Lower lobe of right lung (tissue), 2 donors: ENCODE results near the gene SLC1A1. TPM values are rescaled to one million over a fixed set of nuclear protein-coding genes. Genes with fewer than 3 reads are reported as not detected.

Source experiments
- ATAC-seq, 2 donors: fragments of 200-7000 bp; cut with Tn5 transposase; one replicate each; pipeline ENCODE4 v1.9.1; 2020 to 2022; ENCODE audit warnings: mild to moderate bottlenecking in 2 of 2, moderate library complexity in 2 of 2
- DNase-seq: peaks from one replicate; pipeline ENCODE4 v3.0.0-alpha.2; 2020
- H3K27ac ChIP-seq: fragments of 200-600 bp; one replicate; pipeline ENCODE4 v1.8.0; 2022
- H3K27me3 ChIP-seq: fragments of 200-600 bp; one replicate; pipeline ENCODE4 v1.8.0; 2022; ENCODE audit warnings: low read depth
- H3K36me3 ChIP-seq: fragments of 200-600 bp; one replicate; pipeline ENCODE4 v1.8.0; 2022; ENCODE audit warnings: mild to moderate bottlenecking
- H3K4me1 ChIP-seq: fragments of 200-600 bp; one replicate; pipeline ENCODE4 v1.8.0; 2022
- H3K4me3 ChIP-seq: fragments of 200-600 bp; one replicate; pipeline ENCODE4 v1.8.0; 2022; ENCODE audit warnings: mild to moderate bottlenecking
- H3K9me3 ChIP-seq: fragments of 200-600 bp; one replicate; pipeline ENCODE4 v1.8.0; 2022
- intact Hi-C: fragments of 100-400 bp; cut with DNase I; formaldehyde crosslinking; loops from one replicate; pipeline ENCODE4 v1.11.0; 2022
- total RNA-seq: library from RNA; stranded (reverse); fragmentation: NEBNext Ultra II Directional; extraction: Animal tissue kit (Norgen Biotek cat#: 25700); gene quantifications from one replicate; pipeline ENCODE4 v1.2.1, GENCODE V29; 2021
- TF ChIP-seq, protein P1 (sequence below): fragments of 200-600 bp; IDR thresholded peaks from one replicate; pipeline ENCODE4 v1.8.0; 2022; ENCODE audit warnings: antibody characterized with exemption, mild to moderate bottlenecking
- donor health status: DM: no; HTN: yes; CAD: no; lungs with severe emphysema.

Gene SLC1A1
- total RNA-seq, 1 donor from 2014 or later: 31.4 TPM

GRCh38 chr9:4555236-4555635 lies 65.0 kb downstream of the SLC1A1 start:
- Histone ChIP-seq H3K4me1 (peaks cover 17% of the 10 kb centered on the region), H3K4me3 (no peak overlapping the region), H3K9me3 (no peaks in the 10 kb centered on the region), H3K36me3 (no peaks in the 10 kb centered on the region), H3K27me3 (no peaks in the 10 kb centered on the region), H3K27ac (peak overlapping the region; percentile 34)
- ATAC-seq (no peak), DNase-seq (no peak)
- TF ChIP-seq, protein P1, sequence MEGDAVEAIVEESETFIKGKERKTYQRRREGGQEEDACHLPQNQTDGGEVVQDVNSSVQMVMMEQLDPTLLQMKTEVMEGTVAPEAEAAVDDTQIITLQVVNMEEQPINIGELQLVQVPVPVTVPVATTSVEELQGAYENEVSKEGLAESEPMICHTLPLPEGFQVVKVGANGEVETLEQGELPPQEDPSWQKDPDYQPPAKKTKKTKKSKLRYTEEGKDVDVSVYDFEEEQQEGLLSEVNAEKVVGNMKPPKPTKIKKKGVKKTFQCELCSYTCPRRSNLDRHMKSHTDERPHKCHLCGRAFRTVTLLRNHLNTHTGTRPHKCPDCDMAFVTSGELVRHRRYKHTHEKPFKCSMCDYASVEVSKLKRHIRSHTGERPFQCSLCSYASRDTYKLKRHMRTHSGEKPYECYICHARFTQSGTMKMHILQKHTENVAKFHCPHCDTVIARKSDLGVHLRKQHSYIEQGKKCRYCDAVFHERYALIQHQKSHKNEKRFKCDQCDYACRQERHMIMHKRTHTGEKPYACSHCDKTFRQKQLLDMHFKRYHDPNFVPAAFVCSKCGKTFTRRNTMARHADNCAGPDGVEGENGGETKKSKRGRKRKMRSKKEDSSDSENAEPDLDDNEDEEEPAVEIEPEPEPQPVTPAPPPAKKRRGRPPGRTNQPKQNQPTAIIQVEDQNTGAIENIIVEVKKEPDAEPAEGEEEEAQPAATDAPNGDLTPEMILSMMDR: no peak
- intact Hi-C loops: no loop called here

DNA sequence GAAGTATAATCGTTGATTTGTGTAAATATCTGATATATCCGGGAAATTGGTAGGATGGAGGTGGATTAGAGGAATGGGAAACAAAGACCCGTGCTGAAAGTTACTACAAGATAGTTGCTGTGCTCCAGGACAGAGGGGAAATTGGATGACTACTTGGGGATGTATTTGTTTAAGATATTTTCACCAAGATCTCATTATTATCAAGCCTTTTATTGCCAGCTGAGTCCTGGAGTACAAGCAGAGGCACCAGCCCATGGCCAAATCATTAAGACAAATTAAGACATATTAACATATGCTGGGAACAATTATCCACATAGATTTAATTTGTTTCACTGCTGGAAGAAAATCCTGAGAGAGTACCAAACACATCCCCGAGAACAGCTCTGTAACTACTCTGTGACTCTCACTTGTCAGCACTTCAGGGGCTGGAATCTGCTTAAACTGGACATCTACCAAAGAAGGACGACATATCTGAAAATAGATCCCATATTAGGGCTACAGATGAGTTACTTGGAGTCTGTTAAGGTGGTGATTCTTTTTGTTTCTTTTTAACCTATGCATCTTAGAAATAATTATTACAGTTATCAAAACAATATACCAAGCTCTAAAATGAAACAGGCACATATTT lies 68.2 kb downstream of the SLC1A1 start:
- Histone ChIP-seq H3K4me3 (no peak overlapping the region), H3K27ac (no peak overlapping the region), H3K36me3 (no peaks in the 10 kb centered on the region), H3K27me3 (no peaks in the 10 kb centered on the region), H3K4me1 (peaks cover 17% of the 10 kb centered on the region), H3K9me3 (no peaks in the 10 kb centered on the region)
- ATAC-seq: no peak
- no peak for DNase-seq
- intact Hi-C loops: no loop called here
- TF ChIP-seq, protein P1: no peak

DNA sequence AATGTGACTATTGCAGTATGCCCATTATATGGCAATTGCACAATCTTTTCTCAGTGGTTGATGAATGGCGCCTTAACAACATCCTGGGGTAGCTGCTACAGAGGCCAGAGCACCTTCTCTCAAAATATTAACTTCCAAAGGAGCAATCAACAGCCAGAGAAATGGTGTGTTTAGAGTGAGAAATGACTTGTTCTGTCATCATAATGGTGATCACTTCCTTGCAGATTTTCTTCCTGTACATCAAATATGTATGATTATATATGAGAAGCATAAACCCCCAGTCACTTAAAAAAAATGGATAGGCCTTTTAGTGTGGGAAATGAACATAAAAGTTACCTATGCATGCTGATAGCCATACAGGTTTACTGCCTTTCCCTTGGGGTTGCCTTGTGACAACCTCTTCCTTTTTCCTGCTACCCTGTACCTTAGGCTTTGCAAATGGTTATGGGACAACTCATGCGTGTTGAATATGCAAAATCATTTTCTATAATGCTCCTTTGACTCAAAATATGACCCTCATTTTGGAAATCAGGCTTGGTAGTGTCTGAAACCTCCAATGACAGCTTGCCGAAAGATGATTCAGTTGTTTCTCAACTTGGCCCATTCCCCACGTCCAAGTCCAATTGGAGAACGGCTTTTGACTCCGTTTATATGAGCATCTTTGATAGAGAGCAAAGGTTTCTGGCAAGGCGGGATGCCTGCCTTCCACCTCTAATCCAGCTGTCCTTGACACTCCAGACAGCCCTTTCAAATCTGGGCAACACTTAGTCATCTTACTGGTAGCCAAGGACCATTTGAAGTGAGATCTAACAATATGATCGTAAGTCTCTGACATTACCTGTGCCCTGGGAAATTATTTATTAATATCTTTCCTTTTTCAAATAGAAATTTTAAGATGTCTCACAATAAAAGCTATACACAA lies 69.3 kb downstream of the SLC1A1 start:
- no peaks in the 10 kb centered on the region for H3K36me3 ChIP-seq
- H3K4me1 ChIP-seq: peaks cover 14% of the 10 kb centered on the region
- no peaks in the 10 kb centered on the region for H3K9me3 ChIP-seq
- no peak overlapping the region for H3K27ac ChIP-seq
- intact Hi-C loops: no loop called here
- H3K4me3 ChIP-seq: no peak overlapping the region
- ATAC-seq (no peak), DNase-seq (no peak)
- TF ChIP-seq, protein P1: no peak
- no peaks in the 10 kb centered on the region for H3K27me3 ChIP-seq

DNA sequence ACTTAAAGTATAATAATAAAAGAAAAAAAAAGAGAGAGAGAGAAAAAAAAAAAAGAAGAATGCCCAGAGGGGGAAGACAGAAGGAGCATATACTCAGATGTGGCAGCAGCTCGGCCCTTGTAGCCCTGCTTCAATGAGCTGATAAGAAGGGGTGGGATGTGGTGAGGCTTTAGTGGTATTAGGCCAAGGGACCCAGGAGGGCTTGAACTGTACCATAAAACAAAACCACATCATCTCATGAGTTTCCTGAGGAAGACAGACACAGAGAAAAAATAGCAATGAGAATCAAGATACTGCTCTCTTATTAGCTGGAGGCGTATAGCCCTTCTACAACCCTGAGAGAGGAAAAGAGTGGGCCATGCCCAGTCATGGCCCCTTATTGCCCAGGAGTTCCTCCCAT lies 72.8 kb downstream of the SLC1A1 start:
- TF ChIP-seq, protein P1: no peak
- H3K9me3 ChIP-seq: no peaks in the 10 kb centered on the region
- intact Hi-C loops: no loop called here
- H3K27me3 ChIP-seq: no peaks in the 10 kb centered on the region
- DNase-seq: no peak
- no peak for ATAC-seq
- no peak overlapping the region for H3K27ac ChIP-seq
- H3K4me3 ChIP-seq: no peak overlapping the region
- H3K4me1 ChIP-seq: no peaks in the 10 kb centered on the region
- no peaks in the 10 kb centered on the region for H3K36me3 ChIP-seq

- no peak for DNase-seq
- intact Hi-C loops: no loop called here
- no peaks in the 10 kb centered on the region for H3K4me1 ChIP-seq
- TF ChIP-seq, protein P1: no peak
- no peak overlapping the region for H3K27ac ChIP-seq
- H3K4me3 ChIP-seq: no peak overlapping the region
- ATAC-seq: no peak
- H3K9me3 ChIP-seq: no peaks in the 10 kb centered on the region
- H3K27me3 ChIP-seq: no peaks in the 10 kb centered on the region
- no peaks in the 10 kb centered on the region for H3K36me3 ChIP-seq
These were observed 76.5 kb downstream of the SLC1A1 start for GRCh38 chr9:4566806-4567205.
